Testis (tissue), 3 donors: ENCODE measurements around the gene RFX8. TPM values are rescaled to one million over a fixed set of nuclear protein-coding genes. Genes with fewer than 3 reads are reported as not detected.

Source experiments
- DNase-seq: peaks from one replicate; pipeline ENCODE4 v3.0.0-alpha.2; 2019
- H3K27ac ChIP-seq, 2 donors: fragments of 200-600 bp; sonication (generic); one replicate each; pipeline ENCODE4 v1.5.1; 2019
- H3K27me3 ChIP-seq: fragments of 200-600 bp; sonication (generic); one replicate; pipeline ENCODE4 v1.5.1; 2019
- H3K36me3 ChIP-seq: fragments of 200-600 bp; sonication (generic); one replicate; pipeline ENCODE4 v1.5.1; 2017; ENCODE audit warnings: low read depth; ENCODE audit errors: missing control alignments
- H3K4me1 ChIP-seq: fragments of 200-600 bp; sonication (generic); one replicate; pipeline ENCODE4 v1.5.1; 2019
- H3K4me3 ChIP-seq, 2 donors: fragments of 200-600 bp; sonication (generic); one replicate each; pipeline ENCODE4 v1.5.1; 2017 to 2019
- H3K9me3 ChIP-seq: fragments of 200-600 bp; sonication (generic); one replicate; pipeline ENCODE4 v1.5.1; 2017
- POLR2A ChIP-seq: fragments of 450-650 bp; IDR thresholded peaks from one replicate; pipeline ENCODE4 v1.6.1; 2017; ENCODE audit warnings: antibody characterized with exemption, mild to moderate bottlenecking, moderate library complexity
- WGBS, 2 donors: methylation state at CpG; one replicate each; pipeline ENCODE4 v1.1.5; 2018; 5-methylcytosine and 5-hydroxymethylcytosine counted together
- intact Hi-C: fragments of 100-400 bp; cut with DNase I; formaldehyde crosslinking; loops from one replicate; pipeline ENCODE4 v1.15.1; 2023; ENCODE audit warnings: low total_unique reads
- polyA plus RNA-seq: library from polyadenylated mRNA; stranded (reverse); fragments of 350-450 nt; fragmentation: Illumina TruSeq; extraction: RNeasy Lipid Tissue Mini Kit (QIAGEN cat#74804); gene quantifications from one replicate; pipeline ENCODE4 v1.2.3, GENCODE V29; 2014; ENCODE audit warnings: low read depth, low replicate concordance; ENCODE audit not compliant: insufficient read depth
- total RNA-seq, 2 donors: library from RNA; depleted of rRNA; stranded (reverse); fragments of >200 nt; gene quantifications; one replicate each; pipeline ENCODE4 v1.2.3, GENCODE V29; 2016
- TF ChIP-seq, protein P1 (sequence below), 3 experiments: fragments of 450-650 bp in 2 of 3; fragments of 200-600 bp in 1 of 3; sonication (generic) in 1 of 3; IDR thresholded peaks; one replicate each; pipeline ENCODE4 v1.5.1; 2016 to 2019; ENCODE audit warnings: antibody characterized with exemption in 3 of 3, mild to moderate bottlenecking in 2 of 3, moderate library complexity in 1 of 3

RFX8 gene
- total and polyA plus RNA-seq, 3 donors from 2014 or later: 1.8 to 4.0 (median 2.7) TPM

DNA sequence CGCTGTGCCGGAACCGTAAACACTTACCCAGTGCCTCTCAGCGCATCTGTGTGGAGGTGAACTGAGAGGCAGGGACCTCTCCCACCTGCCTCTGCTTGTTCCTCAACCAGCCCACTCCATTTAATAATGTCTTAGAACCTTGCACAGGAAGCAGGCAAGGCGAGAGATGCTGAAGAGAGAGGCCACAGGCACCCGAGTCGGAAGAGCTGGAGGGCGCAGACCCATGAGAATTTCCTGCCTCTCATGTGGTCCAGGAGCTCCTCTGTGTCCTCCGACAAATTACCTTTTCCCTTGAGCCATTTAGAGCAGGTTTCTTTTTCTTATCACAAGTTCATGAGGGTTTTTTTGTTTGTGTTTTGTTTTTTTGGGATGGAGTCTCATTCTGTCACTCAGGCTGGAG is 4.9 kb upstream of the RFX8 start:
- DNase-seq: no peak
- no peaks in the 10 kb centered on the region for H3K27me3 ChIP-seq
- H3K9me3 ChIP-seq: no peaks in the 10 kb centered on the region
- H3K4me3 ChIP-seq: no peak overlapping the region
- TF ChIP-seq, protein P1, sequence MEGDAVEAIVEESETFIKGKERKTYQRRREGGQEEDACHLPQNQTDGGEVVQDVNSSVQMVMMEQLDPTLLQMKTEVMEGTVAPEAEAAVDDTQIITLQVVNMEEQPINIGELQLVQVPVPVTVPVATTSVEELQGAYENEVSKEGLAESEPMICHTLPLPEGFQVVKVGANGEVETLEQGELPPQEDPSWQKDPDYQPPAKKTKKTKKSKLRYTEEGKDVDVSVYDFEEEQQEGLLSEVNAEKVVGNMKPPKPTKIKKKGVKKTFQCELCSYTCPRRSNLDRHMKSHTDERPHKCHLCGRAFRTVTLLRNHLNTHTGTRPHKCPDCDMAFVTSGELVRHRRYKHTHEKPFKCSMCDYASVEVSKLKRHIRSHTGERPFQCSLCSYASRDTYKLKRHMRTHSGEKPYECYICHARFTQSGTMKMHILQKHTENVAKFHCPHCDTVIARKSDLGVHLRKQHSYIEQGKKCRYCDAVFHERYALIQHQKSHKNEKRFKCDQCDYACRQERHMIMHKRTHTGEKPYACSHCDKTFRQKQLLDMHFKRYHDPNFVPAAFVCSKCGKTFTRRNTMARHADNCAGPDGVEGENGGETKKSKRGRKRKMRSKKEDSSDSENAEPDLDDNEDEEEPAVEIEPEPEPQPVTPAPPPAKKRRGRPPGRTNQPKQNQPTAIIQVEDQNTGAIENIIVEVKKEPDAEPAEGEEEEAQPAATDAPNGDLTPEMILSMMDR (IDR thresholded peaks at IDR 0.05): no peak
- intact Hi-C loops: no loop called here
- no peaks in the 10 kb centered on the region for H3K36me3 ChIP-seq
- no peaks in the 10 kb centered on the region for H3K4me1 ChIP-seq
- WGBS, 2 donors: 90 to 93% methylated on average over 9 of the region's 9 CpGs
- H3K27ac ChIP-seq: no peak overlapping the region

DNA sequence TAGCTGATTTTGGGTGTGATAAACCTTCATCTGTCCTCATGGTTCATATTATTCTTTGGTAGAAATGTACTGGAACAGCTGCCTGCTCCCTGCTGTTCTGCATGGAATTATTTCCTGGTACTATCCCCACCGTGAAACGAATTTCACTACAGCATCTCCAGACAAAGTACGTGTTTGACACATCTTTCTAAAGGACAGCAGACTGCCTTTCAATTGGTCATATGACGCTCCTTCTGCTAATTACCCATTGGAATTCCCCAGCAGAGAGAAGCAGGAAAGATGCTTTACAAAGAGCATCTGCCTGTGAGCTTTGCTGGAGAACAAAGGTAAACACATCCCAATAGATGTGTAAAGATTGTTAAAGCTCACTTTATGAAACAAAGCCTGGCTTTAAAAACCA is 4.4 kb upstream of the RFX8 start:
- Histone ChIP-seq H3K27ac (no peak overlapping the region), H3K9me3 (no peaks in the 10 kb centered on the region), H3K36me3 (no peaks in the 10 kb centered on the region), H3K4me1 (no peaks in the 10 kb centered on the region), H3K4me3 (no peak overlapping the region), H3K27me3 (no peaks in the 10 kb centered on the region)
- intact Hi-C loops: no loop called here
- DNase-seq: no peak
- TF ChIP-seq POLR2A: no peak
- TF ChIP-seq, protein P1 (IDR thresholded peaks at IDR 0.05): no peak
- 59 to 65% methylated on average over 4 of the region's 4 CpGs for WGBS, 2 donors

DNA sequence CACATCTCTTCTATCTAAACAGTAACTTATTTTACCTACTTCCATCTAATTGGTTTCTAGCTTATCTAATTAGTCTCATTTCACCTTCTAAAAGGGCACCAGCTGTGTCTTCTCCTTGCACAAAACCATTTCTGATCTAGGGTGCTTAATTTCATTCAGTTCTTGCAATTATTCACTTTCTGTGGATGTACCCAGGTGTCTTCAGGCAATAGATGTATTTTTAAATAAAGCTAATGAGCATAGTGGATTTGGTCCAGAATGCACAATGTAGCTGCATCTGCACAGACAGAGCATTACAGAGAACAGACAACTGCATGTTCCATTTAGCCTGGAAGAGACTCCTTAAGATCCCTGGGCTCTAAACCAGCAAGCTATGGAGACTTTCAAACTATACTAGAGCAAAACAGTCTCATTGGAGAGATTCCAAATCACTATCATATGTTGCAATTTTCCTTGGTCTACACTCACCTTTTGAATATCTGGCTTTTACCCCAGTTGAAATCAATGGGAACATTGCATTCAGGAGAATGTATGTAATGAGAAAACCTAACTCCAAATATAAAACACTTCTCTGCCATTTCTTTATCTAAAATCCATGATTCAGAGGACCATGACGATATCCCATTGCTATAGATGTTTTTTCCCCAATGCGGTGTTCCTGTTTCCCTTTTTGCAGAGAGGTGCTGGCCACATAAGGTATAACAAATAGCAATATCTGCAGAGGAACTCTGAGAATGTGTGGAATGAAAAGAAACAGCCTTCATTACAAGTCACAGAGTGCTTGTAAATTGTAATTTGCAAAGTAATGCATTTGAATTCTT is 3.5 kb upstream of the RFX8 start:
- DNase-seq: no peak
- TF ChIP-seq POLR2A: no peak
- TF ChIP-seq, protein P1 (IDR thresholded peaks at IDR 0.05): no peak
- H3K27me3 ChIP-seq: no peaks in the 10 kb centered on the region
- H3K4me1 ChIP-seq: no peaks in the 10 kb centered on the region
- H3K9me3 ChIP-seq: no peaks in the 10 kb centered on the region
- 57 to 61% methylated on average over 2 of the region's 2 CpGs for WGBS, 2 donors
- intact Hi-C loops: no loop called here
- H3K36me3 ChIP-seq: no peaks in the 10 kb centered on the region
- no peak overlapping the region for H3K4me3 ChIP-seq
- no peak overlapping the region for H3K27ac ChIP-seq

DNA sequence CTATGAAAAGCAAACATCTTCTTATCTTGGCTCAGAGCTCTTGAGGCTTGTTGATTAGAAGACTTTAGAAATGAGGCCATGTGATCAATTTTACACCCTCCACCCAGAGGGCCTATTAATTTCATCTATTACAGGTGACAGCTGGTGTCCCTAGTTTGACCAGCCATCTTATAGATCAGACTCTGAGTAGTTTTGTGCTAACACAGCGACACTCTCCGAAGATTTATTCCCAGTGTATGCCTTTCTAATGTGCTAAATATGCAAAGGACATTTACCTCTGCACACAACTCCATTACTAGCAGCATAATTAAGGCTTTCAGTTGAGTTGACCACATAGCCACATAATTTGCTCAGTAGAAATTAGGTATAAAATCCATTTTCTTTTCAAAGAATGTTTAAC is 2.6 kb upstream of the RFX8 start:
- no peak for DNase-seq
- no peaks in the 10 kb centered on the region for H3K27me3 ChIP-seq
- intact Hi-C loops: no loop called here

More for the DNA sequence above, 2.6 kb upstream of the RFX8 start:
- Histone ChIP-seq H3K27ac (no peak overlapping the region), H3K36me3 (no peaks in the 10 kb centered on the region), H3K9me3 (no peaks in the 10 kb centered on the region), H3K4me1 (no peaks in the 10 kb centered on the region), H3K4me3 (no peak overlapping the region)
- TF ChIP-seq, protein P1 (IDR thresholded peaks at IDR 0.05): no peak
- 96 to 97% methylated on average over 2 of the region's 2 CpGs for WGBS, 2 donors
